Superior temporal gyrus (tissue), 1 donor: ENCODE results near the gene DDC.
"Not testable (repeated sequence)": the region's sequence is repeated elsewhere in the genome, so short reads cannot be mapped to it uniquely, and the experiment has no call there.

Experiments
- DNase-seq: peaks from one replicate; pipeline ENCODE4 v3.0.0-alpha.2; 2016; ENCODE audit errors: extremely low spot score

Gene DDC

GRCh38 chr7:50488379-50488778 is 76.8 kb downstream of the DDC start:
- no peak for DNase-seq

GRCh38 chr7:50486512-50486911 is 78.7 kb downstream of the DDC start:
- DNase-seq = no peak

- DNase-seq = no peak
These were observed 83.3 kb downstream of the DDC start for GRCh38 chr7:50481867-50482266.

DNA sequence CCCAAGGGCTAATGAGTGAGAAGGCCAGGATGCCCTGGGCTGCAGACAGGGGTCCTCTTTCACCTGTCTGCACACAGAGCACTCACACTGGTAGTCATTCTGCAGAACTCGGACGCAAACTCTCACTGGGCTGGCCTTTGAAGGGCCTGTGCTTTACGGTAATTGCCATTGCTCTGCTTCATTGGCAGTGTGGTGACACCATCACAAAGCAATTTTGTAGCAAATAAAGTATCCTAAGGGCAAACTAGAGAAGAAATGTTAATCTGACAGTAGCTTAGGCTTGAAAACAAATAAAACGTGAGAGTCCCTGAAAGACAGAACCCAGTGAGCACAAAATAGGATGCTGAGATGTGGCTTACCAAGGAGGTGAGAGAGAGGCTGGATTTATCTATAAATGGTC is 84.4 kb downstream of the DDC start:
- no peak for DNase-seq

DNA sequence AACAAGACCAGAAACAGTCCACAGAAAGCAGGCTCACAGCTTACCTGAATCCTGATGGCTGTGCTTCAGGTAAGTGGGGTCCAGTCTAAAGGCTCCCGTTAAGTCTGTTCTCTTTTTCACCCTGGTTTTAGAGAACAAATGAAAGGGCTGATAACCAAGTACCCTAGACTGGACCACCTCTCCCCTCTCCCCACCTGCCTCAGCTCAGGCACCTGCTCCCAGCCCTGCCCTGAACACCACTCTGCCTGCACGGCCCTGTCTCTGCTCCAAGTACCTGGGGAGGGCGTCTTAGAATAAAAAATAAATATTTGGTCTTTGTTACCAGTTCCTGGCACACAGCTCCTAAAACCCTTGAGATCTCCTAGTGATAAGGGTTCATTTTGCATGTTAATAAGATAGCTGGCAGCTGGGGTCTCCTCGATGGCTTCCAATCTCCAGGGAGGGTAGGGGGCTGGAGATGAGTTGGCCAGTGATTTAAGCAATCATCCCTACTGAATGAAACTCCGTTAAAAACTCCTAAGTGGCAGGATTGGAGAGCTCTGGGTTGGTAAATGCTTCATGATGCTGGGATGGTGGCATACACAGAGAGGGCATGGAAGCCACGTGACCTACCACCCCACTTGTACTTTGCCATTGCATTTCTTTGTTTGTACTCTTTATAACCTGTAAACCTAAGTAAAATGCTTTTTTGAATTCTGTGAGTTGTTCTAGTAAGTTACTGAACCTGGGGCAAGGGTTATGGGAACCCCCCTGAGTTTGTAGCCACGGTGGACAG is 85.3 kb downstream of the DDC start:
- no peak for DNase-seq

DNA sequence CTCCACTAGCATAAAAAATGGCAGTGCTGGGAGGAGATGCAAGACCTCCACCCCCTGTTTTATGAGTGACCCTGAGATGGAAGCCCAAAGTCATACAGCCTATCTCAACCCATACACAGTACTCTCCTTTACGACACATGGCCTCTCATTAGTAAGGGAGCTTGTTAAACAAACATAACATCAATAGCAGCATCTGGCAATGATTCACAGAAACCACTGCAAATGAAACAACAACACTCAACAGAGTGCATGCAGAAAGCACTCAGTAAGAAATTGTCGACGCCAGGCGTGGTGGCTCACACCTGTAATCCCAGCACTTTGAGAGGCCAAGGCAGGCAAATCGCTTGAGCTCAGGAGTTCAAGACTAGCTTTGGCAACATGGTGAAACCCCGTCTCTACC is 87.6 kb downstream of the DDC start:
- DNase-seq = no peak

- DNase-seq = no peak
These were observed 88.1 kb downstream of the DDC start for GRCh38 chr7:50476953-50477625.

GRCh38 chr7:50475340-50475739 is 89.9 kb downstream of the DDC start:
- no peak for DNase-seq

GRCh38 chr7:50474382-50475160 is 90.6 kb downstream of the DDC start:
- no peak for DNase-seq

DNA sequence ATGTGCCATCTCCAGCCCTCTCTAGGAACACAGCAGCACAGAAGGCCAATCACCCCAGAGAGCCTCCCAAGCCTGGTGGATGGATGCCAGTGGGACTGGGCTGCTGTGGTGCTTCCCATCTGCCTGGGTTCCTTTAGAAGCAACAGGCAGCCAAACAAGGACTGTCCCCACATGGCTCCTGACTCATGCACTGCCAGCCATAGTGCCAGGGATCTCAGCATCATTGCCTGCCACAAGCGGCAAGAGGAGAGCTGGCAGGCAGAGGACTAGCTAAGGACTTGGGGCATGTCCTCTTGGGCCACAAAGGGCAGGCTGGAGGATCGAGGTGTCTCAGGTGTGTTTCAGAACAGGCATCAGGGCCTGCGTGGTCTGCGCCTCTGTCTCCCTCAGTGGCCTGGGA is 91.7 kb downstream of the DDC start:
- DNase-seq = no peak

- no peak for DNase-seq
These were observed 92.8 kb downstream of the DDC start for GRCh38 chr7:50472427-50472826.

DNA sequence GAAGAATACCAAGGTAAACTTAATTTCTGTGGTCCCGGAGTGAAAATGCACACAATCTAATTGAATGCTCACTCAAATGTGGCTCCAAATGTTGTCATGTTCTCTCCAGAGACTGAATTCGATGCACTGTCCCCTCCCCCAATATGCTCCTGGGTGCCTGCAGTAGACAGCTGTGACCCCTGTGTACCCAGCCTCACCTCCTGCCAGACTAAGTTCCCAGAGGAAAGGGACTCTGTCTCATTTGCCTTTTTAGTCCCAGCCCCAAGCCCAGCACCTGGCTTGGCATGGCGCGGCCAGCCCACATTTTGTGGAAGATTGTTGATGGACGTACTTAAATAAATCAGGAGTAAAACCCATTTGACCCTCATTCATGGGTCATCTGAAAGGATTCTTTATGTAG is 93.2 kb downstream of the DDC start:
- DNase-seq = no peak

DNA sequence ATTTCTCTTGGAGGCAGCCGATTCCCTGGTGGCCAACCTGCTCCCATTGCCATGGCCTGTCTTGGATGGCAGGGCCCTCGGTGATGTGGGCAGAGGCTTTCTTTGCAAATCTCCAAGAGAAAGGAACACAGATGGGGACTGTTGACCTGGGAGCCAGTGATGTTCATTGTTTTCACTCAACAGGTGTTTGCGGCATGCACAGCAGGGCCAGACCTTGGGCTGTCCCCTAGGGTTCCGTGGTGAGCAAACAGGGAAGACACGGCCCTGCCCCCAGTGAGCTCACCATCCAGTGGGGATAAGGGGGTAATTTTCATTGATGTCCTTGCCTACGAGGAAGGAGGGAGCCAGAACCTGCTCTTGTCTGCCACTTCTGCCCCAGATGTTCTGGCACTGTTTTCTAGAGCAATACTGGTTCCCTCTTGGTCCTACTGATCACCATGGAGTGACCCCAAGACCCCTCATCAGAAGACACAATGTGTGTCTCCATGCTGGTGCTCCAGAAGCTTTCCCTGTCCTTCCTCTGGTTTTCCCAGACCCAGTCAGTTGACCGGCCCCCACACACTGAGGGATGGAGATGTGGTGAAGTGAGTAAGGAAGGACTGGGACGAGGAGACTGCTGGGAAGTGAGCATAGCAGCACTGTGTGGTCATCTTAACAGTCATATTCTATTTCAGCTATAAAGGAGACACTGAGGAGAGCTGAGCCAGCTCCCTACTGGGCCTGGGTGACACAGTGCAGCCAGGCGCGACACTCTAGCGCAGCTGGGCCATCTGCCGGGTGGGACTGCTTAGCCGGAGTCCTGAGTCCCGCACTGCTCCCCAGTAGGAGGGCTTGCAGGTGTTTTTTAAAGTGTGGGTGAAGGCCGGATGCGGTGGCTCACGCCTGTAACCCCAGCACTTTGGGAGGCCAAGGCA is 94.7 kb downstream of the DDC start:
- DNase-seq = no peak

- DNase-seq = no peak
These were observed 96.0 kb downstream of the DDC start for GRCh38 chr7:50469181-50469580.

DNA sequence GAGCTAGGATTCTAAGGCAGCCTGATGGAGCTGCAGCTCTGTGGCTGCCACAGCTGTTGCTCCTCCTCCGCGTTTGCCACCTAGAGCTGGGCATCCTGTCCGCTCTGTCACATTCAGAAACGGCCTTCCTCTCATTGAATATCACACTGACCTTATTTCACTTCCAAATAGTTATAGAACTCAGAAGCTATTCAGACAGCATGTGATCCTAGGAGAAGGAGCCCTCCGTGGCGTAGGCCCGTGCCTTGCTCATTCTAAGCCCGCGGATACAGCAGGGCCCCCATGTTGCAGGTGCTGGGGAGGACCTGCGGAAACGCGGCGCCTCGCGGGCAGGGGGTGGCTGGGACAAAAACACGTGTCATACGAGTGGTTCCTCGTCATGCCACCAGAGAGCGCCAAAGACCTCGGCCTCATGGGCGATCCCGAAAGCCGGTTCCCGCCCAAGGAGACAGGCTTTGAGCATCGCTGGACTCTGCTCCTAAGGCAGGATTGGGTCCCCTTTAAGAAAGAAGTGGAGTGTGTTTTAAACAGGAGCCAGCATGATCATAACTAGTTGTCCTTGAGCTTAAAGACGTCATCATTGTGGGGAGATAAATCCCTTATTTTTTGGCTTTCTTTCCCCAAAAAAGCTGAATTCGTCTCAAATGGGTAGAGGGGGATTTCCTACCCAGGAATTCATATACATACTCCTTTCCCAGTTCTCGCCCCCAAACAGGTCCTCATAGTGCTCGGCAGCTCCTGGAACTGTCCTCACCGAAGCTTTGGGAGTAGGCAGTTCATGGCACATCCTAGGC is 97.2 kb downstream of the DDC start:
- peak; percentile 90 for DNase-seq

- no peak for DNase-seq
These were observed 98.2 kb downstream of the DDC start for GRCh38 chr7:50466815-50467585.

- no peak for DNase-seq
These were observed 102.2 kb downstream of the DDC start for GRCh38 chr7:50463035-50463434.

DNA sequence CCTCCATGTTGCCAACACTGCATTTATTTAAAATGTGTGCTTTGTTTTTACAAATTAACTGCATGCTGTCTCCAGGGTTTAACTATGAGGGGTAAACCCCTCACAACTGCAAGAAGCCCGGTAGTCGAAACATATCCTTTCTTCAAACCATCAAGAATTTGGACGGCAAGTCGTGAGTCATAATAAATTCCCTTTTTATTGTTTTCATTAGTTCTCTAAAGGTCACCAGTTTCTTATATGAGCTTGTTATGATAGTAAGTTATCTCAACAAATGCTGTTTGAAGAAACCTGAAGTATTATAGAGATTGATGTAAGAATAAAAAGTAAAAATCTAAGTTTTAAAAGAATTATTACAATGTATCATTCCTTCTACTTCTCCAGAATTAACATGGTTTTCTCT is 102.8 kb downstream of the DDC start:
- DNase-seq = no peak

DNA sequence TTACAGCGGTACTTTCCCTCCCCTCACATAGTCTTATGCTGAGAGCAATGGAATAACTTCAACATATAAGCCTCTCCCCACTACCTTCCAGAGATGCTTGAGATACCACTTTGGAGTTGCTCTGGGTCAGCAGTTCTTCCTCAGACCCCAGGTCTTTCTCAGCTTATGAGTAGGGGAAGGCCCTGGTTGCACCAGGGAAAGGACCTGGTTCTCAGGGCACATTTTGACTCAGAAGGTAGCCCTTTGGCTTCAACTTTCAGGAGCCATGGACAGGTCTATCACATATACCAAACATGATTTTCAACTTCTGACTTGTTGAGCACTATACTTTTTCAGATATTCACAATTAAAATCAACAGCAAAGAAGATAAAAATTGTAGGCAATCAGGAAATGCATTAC is 103.5 kb downstream of the DDC start:
- no peak for DNase-seq

DNA sequence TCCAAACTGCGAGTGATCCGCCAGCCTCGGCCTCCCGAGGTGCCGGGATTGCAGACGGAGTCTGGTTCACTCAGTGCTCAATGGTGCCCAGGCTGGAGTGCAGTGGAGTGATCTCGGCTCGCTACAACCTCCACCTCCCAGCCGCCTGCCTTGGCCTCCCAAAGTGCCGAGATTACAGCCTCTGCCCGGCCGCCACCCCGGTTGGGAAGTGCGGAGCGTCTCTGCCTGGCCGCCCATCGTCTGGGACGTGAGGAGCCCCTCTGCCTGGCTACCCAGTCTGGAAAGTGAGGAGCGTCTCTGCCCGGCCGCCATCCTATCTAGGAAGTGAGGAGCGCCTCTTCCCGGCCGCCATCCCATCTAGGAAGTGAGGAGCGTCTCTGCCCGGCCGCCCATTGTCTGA is 106.0 kb downstream of the DDC start:
- not testable (repeated sequence) for DNase-seq
